NCI-H526 (cell line): ENCODE measurements around the gene JOSD2.

ENCODE experiments used
- DNase-seq, 2 experiments: peaks; one replicate each; lab custom pipeline; 2025; lab: John Stamatoyannopoulos, UW

Gene JOSD2

GRCh38 chr19:50496189-50497021 is 14.6 kb downstream of the JOSD2 start:
- peak in 1 of 2 experiments; percentile 44 for DNase-seq

DNA sequence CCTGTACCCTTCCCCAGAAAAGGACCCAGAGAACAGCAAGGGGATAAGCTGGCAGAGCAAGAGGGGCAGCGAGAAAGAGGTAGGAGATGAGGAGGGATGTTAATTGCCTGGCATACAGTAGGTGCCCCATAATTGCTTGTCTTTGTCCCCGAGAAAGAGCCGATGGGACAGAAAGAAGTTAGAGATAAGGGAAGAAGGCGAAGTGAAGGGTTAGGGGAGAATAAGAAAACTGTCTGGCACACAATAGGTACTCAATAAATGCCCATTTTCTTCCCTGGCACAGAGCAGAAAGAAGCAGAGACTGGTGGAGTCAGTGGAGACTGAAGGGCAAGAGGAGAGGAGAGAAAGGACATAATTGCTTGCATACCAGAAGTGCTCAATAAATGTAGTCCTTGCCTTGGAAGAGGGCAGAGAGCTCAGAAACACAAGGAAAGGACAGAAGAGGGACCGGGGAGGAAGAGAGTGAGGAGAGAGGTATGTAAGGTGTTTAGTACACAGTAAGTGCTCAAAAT is 15.9 kb downstream of the JOSD2 start:
- no peak for DNase-seq

DNA sequence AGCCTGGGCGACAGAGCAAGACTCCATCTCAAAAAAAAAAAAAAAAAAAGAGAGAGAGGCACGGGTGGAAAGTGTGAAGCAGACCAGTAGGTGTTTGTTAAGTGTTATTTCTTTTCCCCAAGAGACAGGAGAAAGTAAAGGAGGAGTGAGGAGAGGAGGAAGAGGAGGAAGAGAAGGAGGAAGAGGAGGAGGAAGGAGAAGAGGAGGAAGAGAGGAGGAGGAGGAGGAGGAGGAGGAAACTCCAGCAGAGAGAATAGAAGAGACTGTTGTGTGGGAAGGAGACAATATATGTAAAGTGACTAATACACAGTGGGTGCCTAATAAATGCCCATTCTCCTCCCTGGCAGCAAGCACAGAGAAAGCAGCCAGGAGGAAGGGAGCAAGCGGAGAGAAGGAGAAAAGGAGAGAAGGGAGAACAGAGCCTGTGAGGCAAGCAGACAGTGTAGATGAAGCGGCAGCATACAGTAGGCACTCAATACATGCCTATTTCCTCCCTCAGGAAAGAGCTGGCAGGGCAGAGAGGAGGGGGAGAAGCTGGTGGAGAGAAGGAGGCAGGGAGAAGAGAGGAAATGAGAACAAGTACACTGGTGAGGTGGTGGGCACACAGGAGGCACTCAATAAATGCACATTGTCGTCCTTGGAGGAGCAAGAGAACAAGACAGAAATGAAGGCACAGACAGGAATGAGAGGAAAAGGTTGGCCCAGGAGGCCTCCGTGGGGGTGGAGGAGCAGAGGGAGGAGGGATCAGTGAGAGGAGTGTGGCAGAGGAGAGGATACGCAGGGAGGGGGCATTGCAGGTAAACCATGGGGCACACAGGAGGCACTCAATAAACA is 16.6 kb downstream of the JOSD2 start:
- DNase-seq: no peak

GRCh38 chr19:50493171-50493570 is 17.8 kb downstream of the JOSD2 start:
- no peak for DNase-seq

DNA sequence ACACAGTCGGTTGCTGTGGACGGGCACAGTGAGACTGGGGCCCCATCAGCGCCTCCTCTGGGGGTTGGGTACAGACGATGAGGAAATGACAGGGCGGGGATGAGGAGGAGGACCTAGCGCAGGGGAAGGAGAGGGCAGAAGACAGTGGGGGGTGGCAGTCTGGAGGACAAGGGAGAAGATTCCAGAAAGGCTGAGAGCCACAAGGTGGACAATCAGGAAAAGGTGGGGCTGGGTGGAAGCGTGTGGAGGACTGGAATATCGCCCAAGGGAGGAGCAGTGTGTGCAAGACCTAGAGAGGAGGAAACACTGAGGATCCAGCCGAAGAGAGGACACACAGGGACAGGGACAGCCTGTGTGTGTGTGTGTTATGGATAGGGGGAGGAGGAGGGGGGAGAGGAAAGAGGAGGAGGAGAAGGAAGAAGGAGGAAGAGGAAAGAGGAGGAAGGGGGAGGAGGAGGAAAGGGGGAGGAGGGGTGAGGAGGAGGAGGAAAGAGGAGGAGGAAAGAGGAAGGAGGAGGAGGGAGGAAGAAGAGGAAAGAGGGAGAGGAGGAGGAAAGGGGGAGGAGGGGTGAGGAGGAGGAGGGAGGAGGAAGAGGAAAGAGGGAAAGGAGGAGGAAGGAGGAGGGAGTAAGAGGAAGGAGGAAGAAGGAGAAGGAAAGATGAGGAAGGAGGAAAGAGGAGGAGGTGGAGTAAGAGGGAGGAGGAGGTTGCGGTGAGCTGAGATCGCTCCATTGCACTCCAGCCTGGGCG is 18.5 kb downstream of the JOSD2 start:
- DNase-seq: no peak

DNA sequence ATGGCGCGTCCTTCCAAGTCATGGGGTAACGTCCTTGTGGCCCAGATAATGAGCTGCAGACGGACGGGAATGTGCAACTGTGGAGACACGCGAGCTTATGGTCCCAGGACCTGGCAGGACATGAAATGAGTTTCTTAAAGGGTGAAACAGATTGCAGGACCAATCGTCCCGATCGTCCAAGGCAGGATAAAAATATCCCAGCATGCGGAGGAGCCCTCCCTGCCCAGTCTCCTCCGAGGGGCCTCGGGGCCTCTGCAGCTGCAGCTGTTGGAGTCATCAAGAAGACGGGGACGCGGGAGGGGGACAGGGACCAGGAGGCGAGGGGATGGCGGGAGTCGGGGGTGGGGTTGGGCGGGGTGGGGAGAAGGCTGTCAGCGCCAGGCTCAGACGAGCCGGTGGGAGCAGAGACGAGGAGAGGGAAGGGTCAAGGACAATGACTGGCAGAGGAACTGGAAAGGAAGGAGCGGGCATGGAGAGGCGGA is 20.0 kb downstream of the JOSD2 start:
- DNase-seq: no peak

GRCh38 chr19:50490411-50490811 is 20.6 kb downstream of the JOSD2 start:
- no peak for DNase-seq

GRCh38 chr19:50489461-50490011 is 21.5 kb downstream of the JOSD2 start:
- no peak for DNase-seq

GRCh38 chr19:50488389-50489194 is 22.4 kb downstream of the JOSD2 start:
- no peak for DNase-seq

- DNase-seq: peak; percentile 46 to 68
Measured at GRCh38 chr19:50486823-50487515, 24.0 kb downstream of the JOSD2 start.

- DNase-seq: no peak
Measured at GRCh38 chr19:50485284-50485955, 25.6 kb downstream of the JOSD2 start.

GRCh38 chr19:50482916-50483315 is 28.1 kb downstream of the JOSD2 start:
- no peak for DNase-seq

- DNase-seq: no peak
Measured at GRCh38 chr19:50482271-50482855, 28.6 kb downstream of the JOSD2 start.

DNA sequence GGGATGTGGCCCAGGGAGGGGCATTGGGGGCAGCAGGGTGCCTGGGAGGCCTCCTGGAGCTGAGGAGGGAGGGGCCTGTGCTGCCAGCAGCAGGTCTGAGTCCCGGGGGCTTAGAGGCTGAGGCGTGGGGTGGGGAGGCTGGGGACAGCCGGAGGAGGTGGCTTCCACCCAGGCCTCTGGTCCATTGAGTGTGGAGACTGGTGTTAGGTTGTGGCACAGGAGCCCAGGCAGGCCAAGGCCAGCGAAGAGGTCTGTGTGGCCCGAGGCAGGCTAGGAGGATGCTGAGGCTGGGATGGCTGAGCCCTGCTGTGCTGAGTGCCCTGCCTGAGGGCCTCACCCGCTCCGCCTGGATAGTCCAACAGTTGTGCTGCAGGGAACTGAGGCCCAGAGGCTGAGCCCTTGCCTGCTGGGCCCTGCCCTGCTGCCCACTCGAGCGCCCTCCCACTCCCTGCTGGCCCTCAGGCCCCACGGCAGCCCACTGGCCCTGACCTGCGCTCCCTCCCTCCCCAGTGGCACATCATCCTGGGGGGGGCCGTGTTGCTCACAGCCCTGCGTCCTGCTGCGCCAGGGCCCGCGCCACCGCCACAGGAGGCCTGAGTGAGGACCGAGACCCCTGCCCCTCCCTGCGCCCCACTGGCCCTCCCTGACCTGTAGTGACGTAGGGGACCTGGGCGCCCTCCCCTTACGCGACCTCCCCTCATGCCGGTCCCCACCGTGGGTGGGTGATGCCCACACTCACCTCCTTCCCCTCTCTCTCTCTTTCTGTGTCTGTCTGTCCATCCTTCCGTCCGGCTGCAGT is 29.4 kb downstream of the JOSD2 start:
- no peak for DNase-seq

GRCh38 chr19:50480281-50481111 is 30.5 kb downstream of the JOSD2 start:
- DNase-seq: no peak

- DNase-seq: no peak
Measured at GRCh38 chr19:50479761-50480251, 31.2 kb downstream of the JOSD2 start.
